Coronary artery (tissue), 2 donors: ENCODE results near the gene SRP9.

Source experiments
- DNase-seq: peaks from one replicate; pipeline ENCODE4 v3.0.0-alpha.2; 2017; ENCODE audit warnings: low spot score
- H3K27ac ChIP-seq, 2 donors: fragments of 200-600 bp; sonication (generic); one replicate each; pipeline ENCODE4 v1.5.1; 2016 to 2019
- H3K4me3 ChIP-seq: fragments of 200-600 bp; sonication (generic); 2 replicates; pipeline ENCODE4 v1.5.1; 2016; ENCODE audit warnings: mild to moderate bottlenecking, moderate library complexity
- TF ChIP-seq, protein P1 (sequence below): fragments of 200-600 bp; sonication (generic); IDR thresholded peaks from one replicate; pipeline ENCODE4 v1.5.1; 2019; ENCODE audit warnings: antibody characterized with exemption

The SRP9 gene

DNA sequence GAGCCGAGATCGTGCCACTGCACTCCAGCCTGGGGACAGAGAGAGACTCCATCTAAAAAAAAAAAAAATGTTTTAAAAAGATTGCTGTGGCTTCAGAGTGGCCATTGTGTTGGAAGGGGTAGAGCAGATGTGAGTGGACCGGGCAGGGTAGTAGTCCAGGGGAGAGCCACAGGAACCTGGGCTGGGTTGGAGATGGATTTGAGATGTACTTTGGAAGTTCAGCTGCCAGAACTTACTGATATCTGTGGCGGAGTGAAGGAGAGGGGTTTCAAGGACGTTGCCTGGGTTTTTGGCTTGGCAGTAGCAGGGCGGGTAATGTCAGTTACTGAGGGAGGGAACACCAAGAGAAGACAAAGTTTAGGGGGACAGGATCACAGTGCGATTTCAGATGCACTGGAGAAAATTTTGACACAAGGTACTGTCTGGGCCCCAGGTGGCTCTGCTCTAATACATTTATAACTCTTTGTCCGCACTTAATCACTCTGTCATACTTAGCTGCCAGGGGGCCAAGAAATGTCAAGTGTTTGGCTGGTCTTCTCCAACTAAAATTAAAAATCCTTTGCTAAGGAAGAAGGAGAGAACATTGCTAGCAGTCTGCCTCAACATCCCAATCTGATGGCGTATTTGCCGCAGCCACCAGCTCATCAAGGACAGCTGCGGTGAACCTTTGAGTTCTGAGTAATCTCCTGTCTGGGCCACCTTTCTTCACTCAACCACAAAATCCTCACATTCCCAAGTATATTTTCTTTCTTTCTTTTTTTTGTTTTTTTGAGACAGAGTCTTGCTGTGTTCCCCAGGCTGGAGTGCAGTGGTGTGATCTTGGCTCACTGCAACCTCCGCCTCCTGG is 41.9 kb downstream of the SRP9 start:
- Histone ChIP-seq H3K4me3 (no peak overlapping the region), H3K27ac (peak overlapping the region; percentile 34 to 79)
- TF ChIP-seq, protein P1, sequence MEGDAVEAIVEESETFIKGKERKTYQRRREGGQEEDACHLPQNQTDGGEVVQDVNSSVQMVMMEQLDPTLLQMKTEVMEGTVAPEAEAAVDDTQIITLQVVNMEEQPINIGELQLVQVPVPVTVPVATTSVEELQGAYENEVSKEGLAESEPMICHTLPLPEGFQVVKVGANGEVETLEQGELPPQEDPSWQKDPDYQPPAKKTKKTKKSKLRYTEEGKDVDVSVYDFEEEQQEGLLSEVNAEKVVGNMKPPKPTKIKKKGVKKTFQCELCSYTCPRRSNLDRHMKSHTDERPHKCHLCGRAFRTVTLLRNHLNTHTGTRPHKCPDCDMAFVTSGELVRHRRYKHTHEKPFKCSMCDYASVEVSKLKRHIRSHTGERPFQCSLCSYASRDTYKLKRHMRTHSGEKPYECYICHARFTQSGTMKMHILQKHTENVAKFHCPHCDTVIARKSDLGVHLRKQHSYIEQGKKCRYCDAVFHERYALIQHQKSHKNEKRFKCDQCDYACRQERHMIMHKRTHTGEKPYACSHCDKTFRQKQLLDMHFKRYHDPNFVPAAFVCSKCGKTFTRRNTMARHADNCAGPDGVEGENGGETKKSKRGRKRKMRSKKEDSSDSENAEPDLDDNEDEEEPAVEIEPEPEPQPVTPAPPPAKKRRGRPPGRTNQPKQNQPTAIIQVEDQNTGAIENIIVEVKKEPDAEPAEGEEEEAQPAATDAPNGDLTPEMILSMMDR: no peak
- DNase-seq: no peak

DNA sequence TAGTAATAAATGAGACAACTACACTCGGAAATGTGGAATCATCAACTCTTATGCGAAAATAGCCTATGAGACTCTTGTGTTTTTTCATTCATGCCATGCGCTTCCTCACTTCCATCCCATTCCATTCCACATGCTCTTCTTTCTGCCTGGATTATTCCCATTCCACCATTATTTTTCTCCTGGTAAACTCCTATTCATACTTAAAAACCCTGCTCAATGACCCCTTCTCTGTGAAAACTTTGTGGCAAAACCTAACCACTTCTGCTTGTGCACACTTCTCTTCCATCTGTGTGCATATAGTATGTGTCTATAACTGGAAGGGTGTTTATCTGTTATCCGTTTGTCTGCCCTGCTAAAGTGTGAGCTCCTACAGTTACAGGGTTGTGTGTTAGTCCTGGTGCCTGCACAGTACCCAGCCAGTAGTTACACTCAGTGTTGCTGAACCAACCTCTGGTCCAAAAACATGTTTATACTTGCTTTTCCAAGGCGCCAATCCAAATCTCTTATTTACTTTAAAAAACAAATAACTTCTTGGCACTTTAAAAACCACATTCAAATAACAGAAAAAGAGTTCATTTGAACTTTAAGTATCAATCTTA is 43.0 kb downstream of the SRP9 start:
- TF ChIP-seq, protein P1: no peak
- Histone ChIP-seq H3K4me3 (no peak overlapping the region), H3K27ac (no peak overlapping the region)
- DNase-seq: no peak

DNA sequence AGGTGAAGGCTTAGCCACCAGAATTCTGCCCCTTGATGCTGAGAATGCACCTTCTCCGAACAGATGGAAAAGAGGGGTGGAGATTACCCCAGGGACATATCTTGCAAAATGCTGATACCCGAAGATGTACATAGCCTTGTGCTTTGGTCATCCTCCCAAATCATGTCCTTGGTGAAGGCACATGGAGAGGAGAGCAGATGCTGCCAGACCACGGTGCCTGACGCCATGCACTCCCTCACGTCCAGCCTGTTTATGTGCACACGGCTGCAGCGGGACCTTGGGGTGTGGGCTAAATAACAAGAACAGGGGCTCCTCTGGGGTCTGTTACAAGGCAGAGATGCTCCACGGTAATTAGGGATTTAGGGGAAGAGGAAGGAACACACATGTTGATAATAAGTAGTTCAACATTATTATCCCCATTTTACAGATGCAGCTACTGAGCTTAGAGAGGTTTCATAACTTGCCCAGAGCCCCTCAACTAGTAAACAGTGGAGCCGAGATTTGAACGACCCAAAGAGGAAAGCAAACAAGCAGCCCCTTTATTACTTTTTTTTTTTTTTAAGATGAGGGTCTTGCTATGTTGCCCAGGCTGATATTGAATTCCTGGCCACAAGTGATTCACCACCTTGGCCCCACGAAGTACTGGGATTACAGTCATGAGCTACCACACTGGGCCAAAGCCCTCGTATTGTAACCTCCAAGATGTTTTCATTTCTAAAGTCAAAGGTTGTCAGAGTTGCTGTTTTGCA is 45.2 kb downstream of the SRP9 start:
- Histone ChIP-seq H3K27ac (peak overlapping the region in 1 of 2 donors; percentile 50), H3K4me3 (no peak overlapping the region)
- DNase-seq: no peak
- TF ChIP-seq, protein P1: no peak

DNA sequence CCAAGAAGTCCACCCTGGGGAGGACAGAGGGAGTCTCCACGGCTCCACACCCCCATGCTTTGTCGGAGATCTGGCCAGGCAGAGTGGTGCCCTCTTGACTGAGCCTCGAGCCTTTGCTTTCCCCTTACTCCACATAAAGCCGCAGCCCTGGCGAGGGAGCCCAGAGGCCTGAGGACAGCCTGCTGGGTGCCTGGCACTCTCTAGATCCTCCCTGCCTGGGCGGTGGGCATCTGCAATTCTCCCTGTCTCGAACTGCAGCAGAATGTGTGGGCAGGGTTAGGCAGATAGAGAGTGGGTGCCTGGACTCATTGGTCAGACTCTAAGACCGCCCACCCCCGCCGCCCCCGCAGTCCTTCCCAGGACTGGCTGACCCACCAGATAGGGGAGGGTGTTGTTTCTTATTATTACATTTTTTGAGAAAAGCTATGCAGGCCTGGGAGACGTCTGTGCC is 46.2 kb downstream of the SRP9 start:
- TF ChIP-seq, protein P1: no peak
- Histone ChIP-seq H3K27ac (peak overlapping the region in 1 of 2 donors; percentile 50), H3K4me3 (no peak overlapping the region)
- no peak for DNase-seq

DNA sequence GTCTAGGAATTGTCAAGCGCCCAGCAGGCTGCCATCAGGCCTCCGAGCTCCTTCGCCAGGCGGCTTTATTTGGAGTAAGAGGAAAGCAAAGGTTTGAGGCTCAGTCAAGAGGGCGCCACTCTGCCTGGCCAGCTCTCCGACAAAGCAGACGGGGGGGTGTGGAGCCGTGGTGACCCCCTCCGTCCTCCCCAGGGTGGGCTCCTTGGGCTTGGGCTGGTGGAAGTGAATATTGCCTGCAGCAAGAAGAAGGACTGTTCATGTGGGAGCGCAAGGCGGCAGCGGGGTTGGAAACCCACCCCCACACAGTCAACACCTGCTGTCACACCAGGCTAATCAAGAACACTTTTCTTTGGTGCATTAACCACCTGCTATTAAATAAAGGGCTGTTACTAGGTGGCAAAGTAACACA is 46.9 kb downstream of the SRP9 start:
- Histone ChIP-seq H3K4me3 (no peak overlapping the region), H3K27ac (peak overlapping the region in 1 of 2 donors; percentile 20)
- DNase-seq: no peak
- TF ChIP-seq, protein P1: no peak

DNA sequence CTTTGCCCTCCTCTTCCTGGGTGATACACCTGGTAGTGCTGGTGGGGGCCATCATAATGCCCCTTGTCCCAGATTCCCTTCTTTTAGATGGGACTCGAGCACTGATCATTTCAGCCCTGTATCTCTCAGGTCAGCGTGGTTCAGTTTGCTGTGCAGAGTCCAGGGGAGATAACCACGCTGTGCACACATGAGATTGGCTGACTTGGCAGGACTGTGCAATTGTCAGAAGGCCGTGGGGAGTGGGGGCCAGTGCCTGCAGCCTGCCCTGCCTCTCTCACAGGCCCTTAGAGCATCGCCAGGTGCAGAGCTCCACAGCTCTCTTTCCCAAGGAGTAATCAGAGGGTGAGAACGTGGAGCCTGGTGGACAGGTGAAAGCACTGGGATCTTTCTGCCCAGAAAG is 47.5 kb downstream of the SRP9 start:
- TF ChIP-seq, protein P1: no peak
- no peak for DNase-seq
- Histone ChIP-seq H3K4me3 (no peak overlapping the region), H3K27ac (no peak overlapping the region)
